ENCODE results near the gene SIRT5.

Gene SIRT5

DNA sequence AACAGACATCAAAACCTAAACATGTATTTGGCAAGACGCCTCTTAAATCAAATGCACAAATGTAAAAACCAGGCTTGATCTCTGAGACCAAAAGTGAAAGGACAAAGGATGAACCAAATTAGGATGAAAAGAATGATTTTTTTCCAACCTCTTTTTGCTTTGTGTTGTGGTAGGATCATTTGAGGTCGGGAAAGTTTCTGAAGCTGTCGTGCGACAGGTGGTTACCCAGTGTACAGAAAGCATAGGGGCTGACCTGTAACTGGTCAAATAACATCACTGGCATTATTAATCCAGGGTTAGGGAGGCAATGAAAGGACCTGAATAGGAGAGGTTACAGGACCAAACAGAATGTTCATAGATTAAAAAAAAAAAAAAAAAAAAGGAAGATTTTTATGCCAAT is 22.7 kb downstream of the SIRT5 start:
- H2AFZ ChIP-seq: no peak overlapping the region
- no peak overlapping the region for H3K4me2 ChIP-seq (ENCODE audit: low read length)
- H3K27me3 ChIP-seq (ENCODE audit: control insufficient read depth, insufficient read depth, low read length): no peaks in the 10 kb centered on the region
- TF ChIP-seq CTCF (IDR thresholded peaks at IDR 0.05): no peak
- no peaks in the 10 kb centered on the region for H3K36me3 ChIP-seq (ENCODE audit: control insufficient read depth, insufficient read depth, low read length)
- no peaks in the 10 kb centered on the region for H3K4me1 ChIP-seq
- H3K9ac ChIP-seq: no peak overlapping the region
- H3K9me3 ChIP-seq (ENCODE audit: control insufficient read depth, low read length): no peaks in the 10 kb centered on the region
- H3K79me2 ChIP-seq: no peaks in the 10 kb centered on the region
- H3K27ac ChIP-seq: no peak overlapping the region
- no peak overlapping the region for H3K4me3 ChIP-seq (ENCODE audit: low read depth, low read length)

- no peaks in the 10 kb centered on the region for H3K9me3 ChIP-seq (ENCODE audit: control insufficient read depth, low read length)
- TF ChIP-seq CTCF (IDR thresholded peaks at IDR 0.05): no peak
- H3K27ac ChIP-seq: no peak overlapping the region
- H3K9ac ChIP-seq: no peak overlapping the region
- H3K4me2 ChIP-seq (ENCODE audit: low read length): no peak overlapping the region
- H3K79me2 ChIP-seq: no peaks in the 10 kb centered on the region
- no peaks in the 10 kb centered on the region for H3K4me1 ChIP-seq
- H3K36me3 ChIP-seq (ENCODE audit: control insufficient read depth, insufficient read depth, low read length): no peaks in the 10 kb centered on the region
- H3K27me3 ChIP-seq (ENCODE audit: control insufficient read depth, insufficient read depth, low read length): no peaks in the 10 kb centered on the region
- no peak overlapping the region for H2AFZ ChIP-seq
- H3K4me3 ChIP-seq (ENCODE audit: low read depth, low read length): no peak overlapping the region
Observed at GRCh38 chr6:13600036-13600435, 25.6 kb downstream of the SIRT5 start.

DNA sequence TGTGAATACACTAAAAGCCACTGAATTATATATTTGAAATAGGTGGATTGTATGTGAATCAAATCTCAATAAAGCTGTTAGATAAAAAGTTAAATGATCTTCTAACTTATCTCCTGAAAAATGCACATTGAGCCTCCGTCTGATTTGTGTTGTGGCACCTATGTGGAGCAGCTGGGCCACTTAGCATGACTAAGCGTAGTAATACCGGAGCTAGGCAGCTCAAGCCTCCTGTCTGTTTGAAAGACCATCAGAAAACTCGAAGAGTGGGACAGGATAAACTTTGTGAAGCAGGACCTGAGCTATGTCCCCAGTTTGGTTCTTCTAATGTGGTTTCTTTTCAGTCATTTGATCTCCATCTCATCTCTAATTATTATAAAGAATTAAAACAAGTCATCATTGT is 29.7 kb downstream of the SIRT5 start:
- Histone ChIP-seq H3K4me2 (ENCODE audit: low read length) (no peak overlapping the region), H3K9ac (no peak overlapping the region), H3K27me3 (ENCODE audit: control insufficient read depth, insufficient read depth, low read length) (no peaks in the 10 kb centered on the region), H3K36me3 (ENCODE audit: control insufficient read depth, insufficient read depth, low read length) (no peaks in the 10 kb centered on the region), H3K9me3 (ENCODE audit: control insufficient read depth, low read length) (no peaks in the 10 kb centered on the region), H3K79me2 (no peaks in the 10 kb centered on the region), H3K4me3 (ENCODE audit: low read depth, low read length) (no peak overlapping the region), H3K27ac (no peak overlapping the region), H3K4me1 (no peaks in the 10 kb centered on the region), H2AFZ (no peak overlapping the region)
- no peak for TF ChIP-seq CTCF (IDR thresholded peaks at IDR 0.05)

GRCh38 chr6:13604546-13605416 is 30.4 kb downstream of the SIRT5 start:
- H3K9me3 ChIP-seq (ENCODE audit: control insufficient read depth, low read length): no peaks in the 10 kb centered on the region
- H3K79me2 ChIP-seq: no peaks in the 10 kb centered on the region
- no peaks in the 10 kb centered on the region for H3K36me3 ChIP-seq (ENCODE audit: control insufficient read depth, insufficient read depth, low read length)
- H3K4me3 ChIP-seq (ENCODE audit: low read depth, low read length): no peak overlapping the region
- no peak for TF ChIP-seq CTCF (IDR thresholded peaks at IDR 0.05)
- no peak overlapping the region for H3K27ac ChIP-seq
- H2AFZ ChIP-seq: no peak overlapping the region
- H3K4me1 ChIP-seq: no peaks in the 10 kb centered on the region
- H3K27me3 ChIP-seq (ENCODE audit: control insufficient read depth, insufficient read depth, low read length): no peaks in the 10 kb centered on the region
- H3K9ac ChIP-seq: no peak overlapping the region
- no peak overlapping the region for H3K4me2 ChIP-seq (ENCODE audit: low read length)

GRCh38 chr6:13605634-13606033 is 31.2 kb downstream of the SIRT5 start:
- no peak for TF ChIP-seq CTCF (IDR thresholded peaks at IDR 0.05)
- no peak overlapping the region for H3K4me3 ChIP-seq (ENCODE audit: low read depth, low read length)
- H3K27me3 ChIP-seq (ENCODE audit: control insufficient read depth, insufficient read depth, low read length): no peaks in the 10 kb centered on the region
- H3K79me2 ChIP-seq: no peaks in the 10 kb centered on the region
- H3K9me3 ChIP-seq (ENCODE audit: control insufficient read depth, low read length): no peaks in the 10 kb centered on the region
- no peaks in the 10 kb centered on the region for H3K36me3 ChIP-seq (ENCODE audit: control insufficient read depth, insufficient read depth, low read length)
- H3K9ac ChIP-seq: no peak overlapping the region
- H2AFZ ChIP-seq: no peak overlapping the region
- no peaks in the 10 kb centered on the region for H3K4me1 ChIP-seq
- no peak overlapping the region for H3K4me2 ChIP-seq (ENCODE audit: low read length)
- no peak overlapping the region for H3K27ac ChIP-seq
